Astrocyte of the spinal cord (primary cell): ENCODE measurements around the gene MTAP.

Experiments used
- DNase-seq: peaks from one replicate; pipeline ENCODE4 v3.0.0; 2011; ENCODE audit warnings: low read depth, low spot score
- H3K4me3 ChIP-seq: 2 replicates; pipeline ENCODE4 v1.5.1; 2011; ENCODE audit warnings: low read depth, mild to moderate bottlenecking, low read length, moderate library complexity
- in situ Hi-C: cut with HindIII; loops from 2 replicates; pipeline ENCODE4 v1.10.0; 2017; ENCODE audit warnings: low sequenced_read_pairs
- TF ChIP-seq, protein P1 (sequence below): IDR thresholded peaks from 2 replicates; pipeline ENCODE4 v1.5.1; 2012; ENCODE audit warnings: low read depth, mild to moderate bottlenecking, low read length, inconsistent platforms

The MTAP gene

DNA sequence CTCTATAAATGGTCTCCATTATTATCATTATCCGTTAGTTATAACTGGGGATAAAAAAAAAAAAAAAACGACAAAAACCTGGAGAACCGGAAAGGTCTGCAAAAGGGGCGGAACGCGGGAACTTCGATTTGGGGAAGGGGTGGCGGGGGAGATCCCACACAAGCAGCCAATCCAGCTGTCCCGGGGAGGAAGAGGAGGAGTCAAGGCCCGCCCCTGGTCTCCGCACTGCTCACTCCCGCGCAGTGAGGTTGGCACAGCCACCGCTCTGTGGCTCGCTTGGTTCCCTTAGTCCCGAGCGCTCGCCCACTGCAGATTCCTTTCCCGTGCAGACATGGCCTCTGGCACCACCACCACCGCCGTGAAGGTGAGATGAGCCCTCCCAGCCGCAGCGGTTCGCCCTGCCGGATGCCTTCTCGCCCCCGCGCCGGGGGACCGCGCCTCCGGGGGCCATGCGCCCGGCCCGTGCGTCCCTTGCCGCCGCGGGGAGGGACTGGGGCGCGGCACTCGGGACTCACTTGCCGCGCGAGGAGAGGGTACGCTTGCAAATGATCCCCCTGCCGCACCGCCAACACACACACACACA lies at the start of gene MTAP:
TSS of gene MTAP (plus strand) at position 219 of the 583 bp plus-strand sequence. CDS start at position 332, 113 bp downstream.
- peak within 1 kb of the TSS; percentile 74 for H3K4me3 ChIP-seq
- TF ChIP-seq, protein P1, sequence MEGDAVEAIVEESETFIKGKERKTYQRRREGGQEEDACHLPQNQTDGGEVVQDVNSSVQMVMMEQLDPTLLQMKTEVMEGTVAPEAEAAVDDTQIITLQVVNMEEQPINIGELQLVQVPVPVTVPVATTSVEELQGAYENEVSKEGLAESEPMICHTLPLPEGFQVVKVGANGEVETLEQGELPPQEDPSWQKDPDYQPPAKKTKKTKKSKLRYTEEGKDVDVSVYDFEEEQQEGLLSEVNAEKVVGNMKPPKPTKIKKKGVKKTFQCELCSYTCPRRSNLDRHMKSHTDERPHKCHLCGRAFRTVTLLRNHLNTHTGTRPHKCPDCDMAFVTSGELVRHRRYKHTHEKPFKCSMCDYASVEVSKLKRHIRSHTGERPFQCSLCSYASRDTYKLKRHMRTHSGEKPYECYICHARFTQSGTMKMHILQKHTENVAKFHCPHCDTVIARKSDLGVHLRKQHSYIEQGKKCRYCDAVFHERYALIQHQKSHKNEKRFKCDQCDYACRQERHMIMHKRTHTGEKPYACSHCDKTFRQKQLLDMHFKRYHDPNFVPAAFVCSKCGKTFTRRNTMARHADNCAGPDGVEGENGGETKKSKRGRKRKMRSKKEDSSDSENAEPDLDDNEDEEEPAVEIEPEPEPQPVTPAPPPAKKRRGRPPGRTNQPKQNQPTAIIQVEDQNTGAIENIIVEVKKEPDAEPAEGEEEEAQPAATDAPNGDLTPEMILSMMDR = no peak
- DNase-seq = peak; percentile 95
- in situ Hi-C loops = loop anchor here (25.0 kb wide), 2 partner anchors 310 to 435 kb away; no protein-coding TSS in a partner anchor

GRCh38 chr9:21753523-21753922 lies 48.9 kb upstream of the MTAP start:
- TF ChIP-seq, protein P1 = no peak
- H3K4me3 ChIP-seq = no peak overlapping the region
- no peak for DNase-seq
- in situ Hi-C loops = no loop called here

DNA sequence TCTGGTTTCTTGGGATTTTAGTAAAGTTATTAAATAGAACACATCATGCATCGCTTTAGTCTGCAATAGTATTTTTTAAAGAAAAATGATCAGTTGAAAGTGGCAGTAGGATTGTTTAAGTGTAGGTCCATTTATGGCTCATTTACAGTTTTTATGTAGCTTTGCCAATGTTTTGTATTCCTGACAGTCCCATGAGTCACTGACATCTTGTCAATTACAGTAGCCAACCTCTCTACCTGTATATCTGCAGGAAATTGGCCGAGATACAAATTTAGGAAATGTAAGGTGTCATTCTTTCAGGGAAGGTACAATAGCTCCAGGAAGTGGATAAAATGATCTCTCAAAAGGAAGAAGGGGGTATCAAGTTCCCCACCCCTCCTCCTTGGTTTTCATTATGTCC lies 47.7 kb upstream of the MTAP start:
- in situ Hi-C loops = no loop called here
- H3K4me3 ChIP-seq = no peak overlapping the region
- no peak for DNase-seq
- TF ChIP-seq, protein P1 = no peak

DNA sequence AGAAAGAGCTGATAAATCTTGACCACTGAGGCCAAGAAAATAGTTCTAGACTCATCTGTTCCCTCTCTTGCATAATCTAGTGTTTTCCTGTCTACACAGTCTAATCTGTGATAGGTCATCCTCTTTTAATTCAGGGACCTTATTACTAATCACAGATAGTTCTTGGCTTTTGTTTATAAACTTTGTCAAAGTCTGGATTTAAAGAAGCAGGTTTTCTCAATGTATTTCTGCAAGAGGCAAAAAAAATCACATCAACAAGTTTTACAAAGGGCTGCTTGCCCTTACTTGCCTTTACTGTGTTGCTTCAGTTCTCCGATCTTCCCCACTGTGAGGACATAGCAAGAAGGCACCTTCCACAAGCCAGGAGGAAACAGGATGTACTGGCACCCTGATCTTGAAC lies 43.9 kb upstream of the MTAP start:
- in situ Hi-C loops = no loop called here
- TF ChIP-seq, protein P1 = no peak
- no peak for DNase-seq
- no peak overlapping the region for H3K4me3 ChIP-seq

DNA sequence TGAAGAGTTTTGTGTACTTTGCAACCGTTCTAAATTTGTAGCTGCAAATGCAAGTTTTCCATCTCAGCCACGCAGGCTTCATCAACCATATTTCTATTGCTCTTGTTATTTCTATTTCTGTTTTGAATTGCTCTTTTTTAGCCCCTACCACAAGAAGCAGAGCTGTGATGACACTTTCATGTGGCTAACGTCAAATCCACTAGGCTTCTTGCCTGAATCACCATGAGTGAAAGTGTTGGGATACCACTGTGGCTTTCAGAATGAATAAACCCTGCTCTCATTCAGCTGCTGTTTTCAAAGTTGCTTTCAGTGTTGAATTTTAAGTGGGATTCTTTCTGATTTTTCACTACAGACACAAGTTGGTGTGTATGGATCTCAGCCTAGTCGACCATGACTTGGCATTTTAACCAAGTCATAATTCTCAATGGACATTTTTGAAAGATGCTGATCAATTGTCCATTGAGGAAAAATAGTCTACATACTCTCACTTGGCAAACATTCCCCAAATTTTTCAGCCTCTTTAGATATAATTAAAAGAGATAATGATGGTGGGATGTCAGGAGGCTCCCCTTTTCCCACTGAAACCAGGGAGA lies 41.0 kb upstream of the MTAP start:
- TF ChIP-seq, protein P1 = no peak
- no peak overlapping the region for H3K4me3 ChIP-seq
- in situ Hi-C loops = no loop called here
- peak; percentile 36 for DNase-seq

- in situ Hi-C loops = no loop called here
- TF ChIP-seq, protein P1 = no peak
- no peak overlapping the region for H3K4me3 ChIP-seq
- no peak for DNase-seq
Observed at GRCh38 chr9:21762064-21762463, 40.4 kb upstream of the MTAP start.
